Naive thymus-derived CD8-positive, alpha-beta T cell (primary cell): ENCODE data around the gene SLC38A8. TPM values are rescaled to one million over a fixed set of nuclear protein-coding genes. Genes with fewer than 3 reads are reported as not detected.
A peak's percentile ranks its signal among the peaks of the same experiment; 100 is the strongest.

Experiments used
- ATAC-seq, 2 donors: fragments of 150-1000 bp; cut with Tn5 transposase in 1 of 2; sonication (Bioruptor Pico), chemical (Tn5 transposase) in 1 of 2; 1 replicate in 1 of 2; 2 replicates in 1 of 2; pipeline ENCODE4 v1.10.0; 2021; ENCODE audit warnings: mild to moderate bottlenecking in 2 of 2, moderate library complexity in 2 of 2
- POLR2A ChIA-PET: fragments of 350-600 bp; sonication (Branson Sonifier 250); formaldehyde crosslinking; loops from one replicate; lab custom pipeline; 2021; ENCODE audit warnings: antibody characterized with exemption; lab: Charles Lee
- DNase-seq, 10 donors: peaks; one replicate each; pipeline versions ENCODE4 v3.0.0 to v3.0.0-alpha.2; 2020 to 2022
- H3K27ac Mint-ChIP-seq, 10 donors: one replicate each; pipeline ENCODE4 v1.8.0; 2020 to 2022; ENCODE audit warnings: mild to moderate bottlenecking in 10 of 10, mixed read lengths in 10 of 10, moderate library complexity in 4 of 10, inconsistent platforms in 1 of 10
- H3K27me3 Mint-ChIP-seq, 5 donors: one replicate each; pipeline ENCODE4 v1.8.0; 2021 to 2022; ENCODE audit warnings: mixed read lengths in 5 of 5
- H3K36me3 Mint-ChIP-seq, 3 donors: one replicate each; pipeline ENCODE4 v1.8.0; 2020 to 2022; ENCODE audit warnings: mixed read lengths in 3 of 3, mild to moderate bottlenecking in 2 of 3, inconsistent platforms in 1 of 3
- H3K4me1 Mint-ChIP-seq, 4 donors: one replicate each; pipeline ENCODE4 v1.8.0; 2021 to 2022; ENCODE audit warnings: mixed read lengths in 4 of 4
- H3K4me3 Mint-ChIP-seq, 10 donors: one replicate each; pipeline ENCODE4 v1.8.0; 2020 to 2022; ENCODE audit warnings: mild to moderate bottlenecking in 10 of 10, mixed read lengths in 10 of 10, moderate library complexity in 6 of 10, inconsistent platforms in 1 of 10
- H3K9me3 Mint-ChIP-seq, 9 donors: one replicate each; pipeline ENCODE4 v1.8.0; 2020 to 2022; ENCODE audit warnings: mixed read lengths in 9 of 9, mild to moderate bottlenecking in 3 of 9, inconsistent platforms in 1 of 9, moderate library complexity in 1 of 9
- polyA plus RNA-seq, 3 donors: library from polyadenylated mRNA; unstranded; fragments of 300-500 nt; fragmentation: Illumina TruSeq; gene quantifications; one replicate each; pipeline ENCODE4 v1.2.3, GENCODE V29; 2021
- total RNA-seq, 8 experiments: library from RNA in 2 of 8; stranded (reverse) in 2 of 8; gene quantifications; one replicate each; pipeline ENCODE4 v1.2.3 and lab custom pipeline; 2021 to 2026

The SLC38A8 gene
- total and polyA plus RNA-seq, 5 experiments from 2014 or later = not detected

DNA sequence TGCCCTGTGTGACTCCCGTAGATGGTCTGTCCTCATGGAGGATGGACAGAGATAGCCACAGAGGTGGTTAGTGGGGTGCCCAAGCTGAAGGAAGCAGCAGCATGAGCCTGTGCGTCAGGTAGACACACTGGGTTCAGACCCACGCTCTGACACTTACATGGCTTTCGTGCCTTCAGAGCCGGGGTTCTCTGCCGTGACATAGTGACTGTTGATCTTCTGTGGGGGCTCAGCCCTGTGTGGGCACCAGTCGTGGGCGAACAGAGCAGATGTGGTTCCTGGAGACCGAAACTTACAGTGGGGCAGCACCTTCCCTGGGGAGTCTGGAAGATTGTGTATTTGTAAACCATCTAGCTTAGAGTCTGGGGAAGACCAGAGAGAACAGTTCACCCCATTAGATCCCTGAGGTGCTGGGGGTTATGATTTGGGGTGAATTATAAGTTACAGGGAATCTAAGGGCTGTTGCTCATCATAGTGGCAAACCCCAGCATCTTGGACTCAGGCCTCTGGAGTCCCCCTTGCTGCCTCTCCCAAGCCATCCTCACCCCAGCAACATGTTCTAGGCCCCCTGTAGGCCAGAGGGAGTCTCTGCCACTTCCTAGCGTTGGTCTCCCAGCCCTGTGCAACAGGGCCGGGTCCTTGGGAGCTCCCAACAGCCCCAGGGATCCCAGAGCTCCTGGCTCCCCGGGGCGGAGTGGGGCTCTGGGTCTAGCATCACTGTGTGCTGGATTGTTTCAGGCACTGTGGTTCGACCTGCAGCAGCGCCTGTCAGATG, 45.9 kb downstream of the SLC38A8 start:
- POLR2A ChIA-PET = no interaction called here

DNA sequence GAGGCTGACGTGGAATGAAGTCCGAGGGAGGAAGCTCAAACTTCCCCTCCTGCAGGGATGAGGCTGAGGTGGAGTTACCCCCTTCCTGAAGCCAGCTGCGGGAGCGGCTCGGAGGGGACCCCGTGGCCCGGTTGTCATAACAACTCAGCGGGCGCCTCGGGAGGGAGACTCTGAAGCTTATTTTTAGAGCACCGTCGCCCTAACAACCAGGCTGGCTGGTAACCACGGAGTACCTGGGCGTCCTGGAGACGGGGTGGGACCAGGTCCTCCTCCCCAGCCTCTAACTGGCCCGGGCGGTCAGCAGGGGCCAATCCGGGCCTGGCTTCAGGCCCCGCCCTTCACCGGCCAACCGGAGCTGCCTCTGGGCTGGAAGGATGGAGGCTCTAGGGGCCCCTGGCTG, 46.8 kb downstream of the SLC38A8 start:
- peaks cover 10 to 74% (median 48%) of the 10 kb centered on the region in 5 donors for H3K27me3 Mint-ChIP-seq
- peaks cover 0 to 12% (median 3%) of the 10 kb centered on the region in 4 donors for H3K4me1 Mint-ChIP-seq
- peaks cover 0 to 4% (median 0%) of the 10 kb centered on the region in 9 donors for H3K9me3 Mint-ChIP-seq
- no peak overlapping the region for H3K4me3 Mint-ChIP-seq
- DNase-seq (peak in 1 of 10 donors; percentile 53), ATAC-seq (peak in 1 of 2 donors; percentile 53)
- POLR2A ChIA-PET = no interaction called here
- no peaks in the 10 kb centered on the region for H3K36me3 Mint-ChIP-seq
- H3K27ac Mint-ChIP-seq = no peak overlapping the region

More for the DNA sequence above, 45.9 kb downstream of the SLC38A8 start:
- DNase-seq (peak in 1 of 10 donors; percentile 42), ATAC-seq (no peak)
- Mint-ChIP-seq H3K4me3 (no peak overlapping the region), H3K36me3 (no peaks in the 10 kb centered on the region), H3K27ac (no peak overlapping the region), H3K9me3 (peaks cover 0 to 4% (median 0%) of the 10 kb centered on the region in 9 donors), H3K4me1 (peaks cover 0 to 12% (median 3%) of the 10 kb centered on the region in 4 donors), H3K27me3 (peaks cover 10 to 70% (median 48%) of the 10 kb centered on the region in 5 donors)

- H3K27ac Mint-ChIP-seq = no peak overlapping the region
- H3K9me3 Mint-ChIP-seq = peaks cover 0 to 4% (median 0%) of the 10 kb centered on the region in 9 donors
- H3K36me3 Mint-ChIP-seq = no peaks in the 10 kb centered on the region
- no peak for ATAC-seq
- H3K4me1 Mint-ChIP-seq = peaks cover 0 to 12% (median 3%) of the 10 kb centered on the region in 4 donors
- H3K27me3 Mint-ChIP-seq = peaks cover 8 to 78% (median 52%) of the 10 kb centered on the region in 5 donors
- H3K4me3 Mint-ChIP-seq = no peak overlapping the region
- DNase-seq = peak in 1 of 10 donors; percentile 54
- POLR2A ChIA-PET = no interaction called here
Measured at GRCh38 chr16:83994703-83995102, 47.9 kb downstream of the SLC38A8 start.

- Mint-ChIP-seq H3K27ac (no peak overlapping the region), H3K4me3 (no peak overlapping the region), H3K9me3 (peaks cover 0 to 4% (median 0%) of the 10 kb centered on the region in 9 donors), H3K4me1 (peaks cover 0 to 12% (median 3%) of the 10 kb centered on the region in 4 donors), H3K27me3 (peaks cover 8 to 84% (median 56%) of the 10 kb centered on the region in 5 donors), H3K36me3 (no peaks in the 10 kb centered on the region)
- DNase-seq = peak in 1 of 10 donors; percentile 53
- POLR2A ChIA-PET = no interaction called here
- no peak for ATAC-seq
Measured at GRCh38 chr16:83994087-83994486, 48.5 kb downstream of the SLC38A8 start.

DNA sequence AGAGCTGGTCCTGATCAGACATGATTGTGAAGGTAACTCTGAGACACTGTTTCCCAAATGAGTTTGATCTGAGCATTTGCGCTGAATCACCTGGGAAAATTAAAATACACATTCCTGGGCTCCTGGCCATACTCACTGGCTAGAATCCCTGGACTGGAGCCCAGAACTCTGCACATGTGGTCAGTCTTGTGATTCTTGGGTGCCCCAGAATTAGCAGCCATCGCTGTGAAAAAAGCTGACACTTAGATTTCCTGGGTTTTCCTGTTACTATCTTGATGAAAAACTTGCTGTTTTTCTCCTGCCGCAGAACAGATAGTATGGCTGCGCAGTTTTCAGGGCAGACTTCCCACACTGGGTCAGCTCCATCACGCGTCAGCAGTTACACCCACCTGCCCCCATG, 50.0 kb downstream of the SLC38A8 start:
- H3K27ac Mint-ChIP-seq = peak overlapping the region in 1 of 10 donors; percentile 21
- DNase-seq (no peak), ATAC-seq (no peak)
- no peak overlapping the region for H3K4me3 Mint-ChIP-seq
- H3K36me3 Mint-ChIP-seq = no peaks in the 10 kb centered on the region
- POLR2A ChIA-PET = no interaction called here
- H3K4me1 Mint-ChIP-seq = peaks cover 0 to 12% (median 3%) of the 10 kb centered on the region in 4 donors
- H3K9me3 Mint-ChIP-seq = peaks cover 0 to 4% (median 0%) of the 10 kb centered on the region in 9 donors
- H3K27me3 Mint-ChIP-seq = peaks cover 8 to 85% (median 54%) of the 10 kb centered on the region in 5 donors

GRCh38 chr16:83990492-83990891, 52.1 kb downstream of the SLC38A8 start:
- POLR2A ChIA-PET = no interaction called here
- ATAC-seq (no peak), DNase-seq (peak in 1 of 10 donors; percentile 21)
- H3K4me3 Mint-ChIP-seq = no peak overlapping the region
- H3K27me3 Mint-ChIP-seq = peaks cover 4 to 69% (median 46%) of the 10 kb centered on the region in 5 donors
- peaks cover 0 to 4% (median 0%) of the 10 kb centered on the region in 9 donors for H3K9me3 Mint-ChIP-seq
- H3K4me1 Mint-ChIP-seq = peaks cover 0 to 2% (median under 1%) of the 10 kb centered on the region in 4 donors
- no peaks in the 10 kb centered on the region for H3K36me3 Mint-ChIP-seq
- H3K27ac Mint-ChIP-seq = no peak overlapping the region

GRCh38 chr16:83989300-83989699, 53.3 kb downstream of the SLC38A8 start:
- H3K27me3 Mint-ChIP-seq = peaks cover 4 to 57% (median 40%) of the 10 kb centered on the region in 5 donors
- no peaks in the 10 kb centered on the region for H3K4me1 Mint-ChIP-seq
- no peak for ATAC-seq
- POLR2A ChIA-PET = no interaction called here
- H3K4me3 Mint-ChIP-seq = no peak overlapping the region
- H3K27ac Mint-ChIP-seq = no peak overlapping the region
- peaks cover 0 to 4% (median 0%) of the 10 kb centered on the region in 9 donors for H3K9me3 Mint-ChIP-seq
- no peaks in the 10 kb centered on the region for H3K36me3 Mint-ChIP-seq
- DNase-seq = peak in 1 of 10 donors; percentile 15

GRCh38 chr16:83983491-83983890, 59.1 kb downstream of the SLC38A8 start:
- peaks cover 0 to 6% (median 0%) of the 10 kb centered on the region in 3 donors for H3K36me3 Mint-ChIP-seq
- peaks cover 0 to 9% (median 4%) of the 10 kb centered on the region in 9 donors for H3K9me3 Mint-ChIP-seq
- peaks cover 0 to 3% (median 2%) of the 10 kb centered on the region in 5 donors for H3K27me3 Mint-ChIP-seq
- H3K27ac Mint-ChIP-seq = no peak overlapping the region
- H3K4me3 Mint-ChIP-seq = no peak overlapping the region
- H3K4me1 Mint-ChIP-seq = no peaks in the 10 kb centered on the region
- DNase-seq (no peak), ATAC-seq (no peak)
- POLR2A ChIA-PET = no interaction called here

GRCh38 chr16:83981799-83982198, 60.8 kb downstream of the SLC38A8 start:
- POLR2A ChIA-PET = no interaction called here
- no peak overlapping the region for H3K4me3 Mint-ChIP-seq
- no peak for ATAC-seq
- peaks cover 0 to 6% (median 0%) of the 10 kb centered on the region in 3 donors for H3K36me3 Mint-ChIP-seq
- no peaks in the 10 kb centered on the region for H3K4me1 Mint-ChIP-seq
- no peak for DNase-seq
- H3K9me3 Mint-ChIP-seq = peaks cover 0 to 18% (median 5%) of the 10 kb centered on the region in 9 donors
- H3K27me3 Mint-ChIP-seq = peaks cover 0 to 3% (median 0%) of the 10 kb centered on the region in 5 donors
- H3K27ac Mint-ChIP-seq = no peak overlapping the region

DNA sequence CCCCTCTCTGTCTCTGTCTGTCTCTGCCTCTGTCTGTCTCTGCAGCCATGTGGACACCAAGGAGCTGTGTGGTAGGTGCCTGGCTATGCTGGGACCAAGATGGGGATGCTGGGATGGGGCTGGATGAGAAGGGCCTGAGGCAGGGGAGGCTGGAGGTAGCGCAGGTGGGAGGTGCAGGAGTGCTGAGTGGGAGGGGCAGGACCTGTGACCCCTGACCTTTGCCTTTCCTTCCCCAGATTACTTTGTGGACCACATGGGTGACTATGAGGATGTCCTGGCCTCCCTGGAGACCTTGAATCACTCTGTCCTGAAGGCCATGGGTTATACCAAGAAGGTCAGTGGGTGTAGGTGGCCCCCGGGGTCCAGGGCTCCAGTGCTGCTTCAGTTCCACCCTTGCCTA, 61.8 kb downstream of the SLC38A8 start:
- no peak overlapping the region for H3K27ac Mint-ChIP-seq
- peaks cover 0 to 2% (median 0%) of the 10 kb centered on the region in 5 donors for H3K27me3 Mint-ChIP-seq
- H3K9me3 Mint-ChIP-seq = peaks cover 0 to 18% (median 5%) of the 10 kb centered on the region in 9 donors
- no peaks in the 10 kb centered on the region for H3K4me1 Mint-ChIP-seq
- H3K36me3 Mint-ChIP-seq = peaks cover 0 to 6% (median 0%) of the 10 kb centered on the region in 3 donors
- peak in 1 of 10 donors; percentile 21 for DNase-seq
- POLR2A ChIA-PET = no interaction called here
- no peak for ATAC-seq
- no peak overlapping the region for H3K4me3 Mint-ChIP-seq

DNA sequence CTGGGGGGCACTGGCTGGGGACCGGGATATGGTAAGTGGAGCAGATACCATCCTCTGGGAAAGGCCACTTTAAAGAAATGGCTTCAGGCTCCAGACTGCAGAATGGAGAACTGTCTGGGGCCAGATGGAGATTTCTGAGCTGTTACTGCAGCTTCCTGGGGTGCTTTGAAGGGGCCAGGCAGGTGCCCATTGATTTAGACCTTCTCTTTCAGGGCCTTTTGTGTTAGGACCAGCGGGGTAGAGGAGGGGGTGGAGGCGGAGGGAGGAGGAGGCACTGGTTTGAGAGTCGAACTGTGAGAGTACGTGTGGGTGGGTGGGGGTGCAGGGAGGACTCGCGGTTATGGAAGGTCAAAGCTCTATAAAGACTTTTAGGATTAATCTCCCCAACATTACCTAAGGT, 63.2 kb downstream of the SLC38A8 start:
- peaks cover 0 to 18% (median 5%) of the 10 kb centered on the region in 9 donors for H3K9me3 Mint-ChIP-seq
- H3K27ac Mint-ChIP-seq = no peak overlapping the region
- no peak for ATAC-seq
- no peak overlapping the region for H3K4me3 Mint-ChIP-seq
- H3K4me1 Mint-ChIP-seq = no peaks in the 10 kb centered on the region
- peaks cover 0 to 6% (median 0%) of the 10 kb centered on the region in 3 donors for H3K36me3 Mint-ChIP-seq
- DNase-seq = no peak
- POLR2A ChIA-PET = no interaction called here
- peaks cover 2 to 9% (median 4%) of the 10 kb centered on the region in 5 donors for H3K27me3 Mint-ChIP-seq

DNA sequence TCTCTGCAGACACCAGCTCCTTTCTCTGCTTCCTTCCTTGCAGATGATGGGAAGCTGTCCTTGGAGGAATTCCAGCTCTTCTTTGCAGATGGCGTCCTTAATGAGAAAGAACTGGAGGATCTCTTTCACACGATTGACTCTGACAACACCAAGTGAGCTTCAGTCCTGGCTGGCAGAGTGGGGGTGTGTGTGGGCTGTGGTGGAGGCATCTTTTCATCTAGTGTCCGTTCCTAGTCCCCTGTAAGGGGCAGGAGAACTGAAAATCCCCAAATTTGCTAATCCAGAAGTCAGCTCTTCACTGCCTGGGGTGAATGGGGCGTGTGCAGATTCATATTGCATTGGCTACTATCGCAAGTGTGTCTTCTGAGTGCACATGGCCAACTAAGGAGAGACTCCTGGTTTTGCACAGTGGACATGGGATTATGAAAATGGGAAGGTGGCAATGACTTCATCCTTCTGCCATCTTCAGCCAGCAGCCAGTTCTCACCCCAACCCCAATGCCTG, 64.1 kb downstream of the SLC38A8 start:
- no peaks in the 10 kb centered on the region for H3K4me1 Mint-ChIP-seq
- H3K27ac Mint-ChIP-seq = no peak overlapping the region
- peaks cover 2 to 19% (median 9%) of the 10 kb centered on the region in 5 donors for H3K27me3 Mint-ChIP-seq
- no peak for ATAC-seq
- peaks cover 0 to 6% (median 0%) of the 10 kb centered on the region in 3 donors for H3K36me3 Mint-ChIP-seq
- DNase-seq = no peak
- peaks cover 0 to 18% (median 5%) of the 10 kb centered on the region in 9 donors for H3K9me3 Mint-ChIP-seq
- H3K4me3 Mint-ChIP-seq = no peak overlapping the region
- POLR2A ChIA-PET = no interaction called here
